Erythroblast (primary cell): Measurements from ENCODE around the gene CACNA1E.

Source experiments
- GATA1 ChIP-seq: IDR thresholded peaks from 2 replicates; pipeline ENCODE4 v1.6.1; 2011; ENCODE audit warnings: low read depth, mild to moderate bottlenecking, control low read depth, low read length, moderate library complexity
- POLR2A ChIP-seq: IDR thresholded peaks from 2 replicates; pipeline ENCODE4 v1.6.1; 2011; ENCODE audit warnings: mild to moderate bottlenecking, low read length

- no peak for TF ChIP-seq POLR2A
- no peak for TF ChIP-seq GATA1
These were observed 218.6 kb downstream of the CACNA1E start for GRCh38 chr1:181701891-181702290.
